Loucy (cell line): ENCODE measurements around the gene RPA3.

Source experiments
- H2AFZ ChIP-seq: fragments of 200-600 bp; sonication (generic); 2 replicates; pipeline ENCODE4 v1.6.0; 2016; ENCODE audit warnings: antibody characterized with exemption, mild to moderate bottlenecking, low read length, moderate library complexity
- H3F3A ChIP-seq: fragments of 200-600 bp; 2 replicates; pipeline ENCODE4 v1.6.0; 2016; ENCODE audit warnings: antibody characterized with exemption, low read depth, mild to moderate bottlenecking
- H3K27me3 ChIP-seq: fragments of 200-600 bp; sonication (generic); 2 replicates; pipeline ENCODE4 v1.6.1; 2014; ENCODE audit warnings: low read length, mild to moderate bottlenecking; ENCODE audit not compliant: insufficient read depth, poor library complexity, severe bottlenecking
- H3K36me3 ChIP-seq: fragments of 200-600 bp; sonication (generic); 2 replicates; pipeline ENCODE4 v1.6.1; 2016; ENCODE audit warnings: low read length; ENCODE audit not compliant: insufficient read depth
- H3K4me1 ChIP-seq: fragments of 200-600 bp; sonication (generic); 2 replicates; pipeline ENCODE4 v1.5.1; 2014; ENCODE audit warnings: low read length, mild to moderate bottlenecking; ENCODE audit not compliant: insufficient read depth, poor library complexity, severe bottlenecking
- H3K4me2 ChIP-seq: fragments of 200-600 bp; sonication (generic); 2 replicates; pipeline ENCODE4 v1.6.0; 2014; ENCODE audit warnings: antibody characterized with exemption, low read length, low read depth, mild to moderate bottlenecking; ENCODE audit not compliant: poor library complexity, severe bottlenecking
- H3K4me3 ChIP-seq: fragments of 200-600 bp; sonication (generic); 2 replicates; pipeline ENCODE4 v1.5.1; 2014; ENCODE audit warnings: low read length, mild to moderate bottlenecking, mixed read lengths; ENCODE audit not compliant: poor library complexity, severe bottlenecking
- H3K79me2 ChIP-seq: fragments of 200-600 bp; sonication (generic); 2 replicates; pipeline ENCODE4 v1.6.1; 2014; ENCODE audit warnings: low read length; ENCODE audit not compliant: insufficient read depth
- H3K9ac ChIP-seq: fragments of 200-600 bp; sonication (generic); 2 replicates; pipeline ENCODE4 v1.6.0; 2014; ENCODE audit warnings: mild to moderate bottlenecking, low read depth, low read length, moderate library complexity; ENCODE audit not compliant: poor library complexity, severe bottlenecking
- H3K9me2 ChIP-seq: fragments of 200-600 bp; sonication (generic); replicated peaks from 2 replicates; pipeline ENCODE4 v1.6.1; 2016; ENCODE audit warnings: low read depth, low read length, mixed read lengths
- H3K9me3 ChIP-seq: fragments of 200-600 bp; sonication (generic); 2 replicates; pipeline ENCODE4 v1.6.1; 2014; ENCODE audit warnings: mild to moderate bottlenecking, antibody characterized with exemption, low read length, low read depth; ENCODE audit not compliant: insufficient read depth
- H4K20me1 ChIP-seq: fragments of 200-600 bp; sonication (generic); 2 replicates; pipeline ENCODE4 v1.6.0; 2014; ENCODE audit warnings: antibody characterized with exemption, low read length, mild to moderate bottlenecking; ENCODE audit not compliant: insufficient read depth, poor library complexity, severe bottlenecking
- CTCF ChIP-seq: fragments of 200-600 bp; sonication (generic); conservative IDR thresholded peaks from 2 replicates; pipeline ENCODE4 v1.5.1; 2014; ENCODE audit warnings: mild to moderate bottlenecking, antibody characterized with exemption, low read length
- EZH2phosphoT487 ChIP-seq: fragments of 200-600 bp; IDR thresholded peaks from 2 replicates; pipeline ENCODE4 v1.6.1; 2018; ENCODE audit warnings: antibody characterized with exemption, mild to moderate bottlenecking, moderate library complexity, borderline replicate concordance

The RPA3 gene

GRCh38 chr7:7612519-7612918 is 105.9 kb downstream of the RPA3 start:
- Histone ChIP-seq H3K79me2 (no peaks in the 10 kb centered on the region), H3F3A (no peaks in the 10 kb centered on the region), H3K4me3 (no peak overlapping the region), H2AFZ (no peak overlapping the region), H3K4me1 (no peaks in the 10 kb centered on the region), H3K27me3 (no peaks in the 10 kb centered on the region), H4K20me1 (no peaks in the 10 kb centered on the region), H3K9ac (no peak overlapping the region), H3K36me3 (peaks cover 4% of the 10 kb centered on the region; the same call in 1 of the 2 replicates), H3K4me2 (no peak overlapping the region), H3K9me2 (no peaks in the 10 kb centered on the region), H3K9me3 (no peaks in the 10 kb centered on the region)
- TF ChIP-seq EZH2phosphoT487: no peak
- TF ChIP-seq CTCF: no peak

- Histone ChIP-seq H3K4me2 (no peak overlapping the region), H3K9me2 (no peaks in the 10 kb centered on the region), H3K9ac (no peak overlapping the region), H3K79me2 (no peaks in the 10 kb centered on the region), H3K4me3 (no peak overlapping the region), H4K20me1 (no peaks in the 10 kb centered on the region), H2AFZ (no peak overlapping the region), H3K27me3 (no peaks in the 10 kb centered on the region), H3F3A (no peaks in the 10 kb centered on the region), H3K4me1 (no peaks in the 10 kb centered on the region), H3K9me3 (no peaks in the 10 kb centered on the region), H3K36me3 (peaks cover 8% of the 10 kb centered on the region; the same call in 1 of the 2 replicates)
- no peak for TF ChIP-seq CTCF
- no peak for TF ChIP-seq EZH2phosphoT487
Observed at GRCh38 chr7:7609330-7609729, 109.1 kb downstream of the RPA3 start.

- Histone ChIP-seq H3F3A (no peaks in the 10 kb centered on the region), H3K36me3 (peaks cover 8% of the 10 kb centered on the region; the same call in 1 of the 2 replicates), H3K9me2 (no peaks in the 10 kb centered on the region), H4K20me1 (no peaks in the 10 kb centered on the region), H2AFZ (no peak overlapping the region), H3K4me1 (no peaks in the 10 kb centered on the region), H3K27me3 (no peaks in the 10 kb centered on the region), H3K4me3 (no peak overlapping the region), H3K4me2 (no peak overlapping the region), H3K9ac (no peak overlapping the region), H3K9me3 (no peaks in the 10 kb centered on the region), H3K79me2 (no peaks in the 10 kb centered on the region)
- no peak for TF ChIP-seq EZH2phosphoT487
- TF ChIP-seq CTCF: no peak
Observed at GRCh38 chr7:7607010-7607409, 111.4 kb downstream of the RPA3 start.
